DMS153 treated with DMSO at 0.1 percent for 48 hours (cell line): Measurements from ENCODE around the gene PDE9A.

Source experiments
- DNase-seq: peaks from one replicate; lab custom pipeline; 2025; ENCODE audit not compliant: unreplicated experiment; lab: John Stamatoyannopoulos, UW

Gene PDE9A

GRCh38 chr21:42768324-42769121 lies 115.1 kb downstream of the PDE9A start:
- DNase-seq, result no peak

- no peak for DNase-seq
Observed at GRCh38 chr21:42769183-42769819, 115.9 kb downstream of the PDE9A start.

- DNase-seq, result no peak
Observed at GRCh38 chr21:42769820-42770716, 116.6 kb downstream of the PDE9A start.

GRCh38 chr21:42770717-42771502 lies 117.5 kb downstream of the PDE9A start:
- DNase-seq, result no peak

GRCh38 chr21:42771503-42771805 lies 118.0 kb downstream of the PDE9A start:
- no peak for DNase-seq

GRCh38 chr21:42775123-42775522 lies 121.7 kb downstream of the PDE9A start:
- DNase-seq, result no peak

- no peak for DNase-seq
Observed at GRCh38 chr21:42775891-42776290, 122.5 kb downstream of the PDE9A start.

- no peak for DNase-seq
Observed at GRCh38 chr21:42777064-42777756, 123.8 kb downstream of the PDE9A start.

- DNase-seq, result no peak
Observed at GRCh38 chr21:42777757-42778344, 124.4 kb downstream of the PDE9A start.

GRCh38 chr21:42779431-42779861 lies 126.0 kb downstream of the PDE9A start:
- no peak for DNase-seq

GRCh38 chr21:42780617-42781016 lies 127.2 kb downstream of the PDE9A start:
- DNase-seq, result no peak

- peak; percentile 66 for DNase-seq
Observed at GRCh38 chr21:42781150-42781970, 127.9 kb downstream of the PDE9A start.

GRCh38 chr21:42781971-42782722 lies 128.7 kb downstream of the PDE9A start:
- DNase-seq, result no peak

GRCh38 chr21:42782723-42783242 lies 129.4 kb downstream of the PDE9A start:
- DNase-seq, result no peak

- DNase-seq, result no peak
Observed at GRCh38 chr21:42784276-42784675, 130.9 kb downstream of the PDE9A start.

GRCh38 chr21:42784896-42785451 lies 131.6 kb downstream of the PDE9A start:
- no peak for DNase-seq

- DNase-seq, result no peak
Observed at GRCh38 chr21:42785666-42786427, 132.4 kb downstream of the PDE9A start.
